CD4-positive, alpha-beta memory T cell (primary cell): ENCODE results near the gene OLAH. TPM values are rescaled to one million over a fixed set of nuclear protein-coding genes. Genes with fewer than 3 reads are reported as not detected.

Experiments
- CTCF ChIA-PET: fragments of 350-600 bp; sonication (Branson Sonifier 250); formaldehyde crosslinking; loops from one replicate; lab custom pipeline; 2021; ENCODE audit warnings: inconsistent platforms; ENCODE audit not compliant: partially characterized antibody; lab: Charles Lee
- POLR2A ChIA-PET: fragments of 350-600 bp; sonication (Branson Sonifier 250); formaldehyde crosslinking; loops from one replicate; lab custom pipeline; 2021; ENCODE audit not compliant: partially characterized antibody; lab: Charles Lee
- DNase-seq, 5 donors: peaks; one replicate each; pipeline versions ENCODE4 v3.0.0 to v3.0.0-alpha.2; 2020 to 2022; ENCODE audit warnings: mixed read lengths in 1 of 5
- H3K27ac ChIP-seq: one replicate; pipeline ENCODE4 v1.7.0; 2013; ENCODE audit warnings: low read depth, low read length
- H3K27me3 ChIP-seq: 2 replicates; pipeline ENCODE4 v1.7.0; 2013; ENCODE audit warnings: mild to moderate bottlenecking, low read length, moderate library complexity; ENCODE audit not compliant: insufficient read depth
- H3K36me3 ChIP-seq: 2 replicates; pipeline ENCODE4 v1.7.0; 2013; ENCODE audit warnings: mild to moderate bottlenecking, low read length, moderate library complexity; ENCODE audit not compliant: insufficient read depth
- H3K4me1 ChIP-seq: 2 replicates; pipeline ENCODE4 v1.7.0; 2013; ENCODE audit warnings: mild to moderate bottlenecking, low read length, moderate library complexity; ENCODE audit not compliant: insufficient read depth
- H3K4me3 ChIP-seq, 2 donors: one replicate each; pipeline ENCODE4 v1.7.0; 2013; ENCODE audit warnings: low read length in 2 of 2, mild to moderate bottlenecking in 1 of 2
- H3K9me3 ChIP-seq, 2 donors: one replicate each; pipeline ENCODE4 v1.7.0; 2013; ENCODE audit warnings: low read length in 2 of 2, control low read depth in 1 of 2; ENCODE audit not compliant: control insufficient read depth in 1 of 2
- H3K27ac Mint-ChIP-seq, 7 donors: one replicate each; pipeline ENCODE4 v1.8.0; 2020 to 2021; ENCODE audit warnings: mixed read lengths in 7 of 7, mild to moderate bottlenecking in 6 of 7, inconsistent platforms in 3 of 7, moderate library complexity in 3 of 7
- H3K27me3 Mint-ChIP-seq, 2 donors: one replicate each; pipeline ENCODE4 v1.8.0; 2020 to 2021; ENCODE audit warnings: mixed read lengths in 2 of 2
- H3K36me3 Mint-ChIP-seq, 2 donors: one replicate each; pipeline ENCODE4 v1.8.0; 2020 to 2021; ENCODE audit warnings: mixed read lengths in 2 of 2, inconsistent platforms in 1 of 2, mild to moderate bottlenecking in 1 of 2
- H3K4me1 Mint-ChIP-seq, 4 donors: one replicate each; pipeline ENCODE4 v1.8.0; 2020 to 2021; ENCODE audit warnings: mixed read lengths in 4 of 4, mild to moderate bottlenecking in 1 of 4
- H3K4me3 Mint-ChIP-seq, 8 donors: one replicate each; pipeline ENCODE4 v1.8.0; 2020 to 2021; ENCODE audit warnings: mixed read lengths in 8 of 8, mild to moderate bottlenecking in 7 of 8, moderate library complexity in 6 of 8, inconsistent platforms in 3 of 8
- H3K9me3 Mint-ChIP-seq, 8 donors: one replicate each; pipeline ENCODE4 v1.8.0; 2020 to 2021; ENCODE audit warnings: mixed read lengths in 8 of 8, mild to moderate bottlenecking in 5 of 8, inconsistent platforms in 3 of 8, moderate library complexity in 1 of 8
- intact Hi-C: fragments of 100-400 bp; cut with micrococcal nuclease; formaldehyde crosslinking; loops from one replicate; pipeline ENCODE4 v1.15.1; 2023
- polyA plus RNA-seq, 2 donors: library from polyadenylated mRNA; unstranded; fragments of 300-500 nt; fragmentation: Illumina TruSeq; gene quantifications; one replicate each; pipeline ENCODE4 v1.2.3, GENCODE V29; 2021
- total RNA-seq, 2 experiments: library from RNA; stranded (reverse); gene quantifications; one replicate each; pipeline ENCODE4 v1.2.3, GENCODE V29; 2021

The OLAH gene
- total and polyA plus RNA-seq, 4 experiments from 2014 or later, result 0.20 to 1.4 TPM; not detected in 2

DNA sequence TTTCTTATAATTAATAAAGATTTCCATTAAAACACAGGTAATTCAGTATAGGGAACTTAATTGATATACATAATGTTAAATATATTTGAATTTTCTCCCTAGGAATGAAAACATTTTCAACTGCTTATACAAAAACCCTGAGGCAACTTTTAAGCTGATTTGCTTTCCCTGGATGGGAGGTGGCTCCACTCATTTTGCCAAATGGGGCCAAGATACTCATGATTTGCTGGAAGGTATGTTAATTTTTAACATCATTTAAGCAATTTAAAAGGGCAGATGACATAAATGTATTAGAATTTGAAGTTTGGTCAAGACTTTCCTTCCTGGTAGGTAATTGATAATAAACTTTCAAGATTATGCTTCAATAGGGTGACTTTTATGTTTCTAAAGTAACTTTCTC is 5.8 kb downstream of the OLAH start:
- Histone ChIP-seq H3K36me3 (no peaks in the 10 kb centered on the region), H3K9me3 (no peaks in the 10 kb centered on the region), H3K27me3 (no peaks in the 10 kb centered on the region), H3K4me1 (no peaks in the 10 kb centered on the region), H3K4me3 (no peak overlapping the region), H3K27ac (no peak overlapping the region)
- Mint-ChIP-seq H3K27me3 (peaks cover 1 to 2% of the 10 kb centered on the region in 2 donors), H3K36me3 (no peaks in the 10 kb centered on the region), H3K4me1 (no peaks in the 10 kb centered on the region), H3K9me3 (peaks cover 0 to 1% (median 0%) of the 10 kb centered on the region in 8 donors), H3K4me3 (no peak overlapping the region), H3K27ac (no peak overlapping the region)
- intact Hi-C loops, result no loop called here
- POLR2A ChIA-PET, result no interaction called here
- no peak for DNase-seq
- CTCF ChIA-PET, result no interaction called here

DNA sequence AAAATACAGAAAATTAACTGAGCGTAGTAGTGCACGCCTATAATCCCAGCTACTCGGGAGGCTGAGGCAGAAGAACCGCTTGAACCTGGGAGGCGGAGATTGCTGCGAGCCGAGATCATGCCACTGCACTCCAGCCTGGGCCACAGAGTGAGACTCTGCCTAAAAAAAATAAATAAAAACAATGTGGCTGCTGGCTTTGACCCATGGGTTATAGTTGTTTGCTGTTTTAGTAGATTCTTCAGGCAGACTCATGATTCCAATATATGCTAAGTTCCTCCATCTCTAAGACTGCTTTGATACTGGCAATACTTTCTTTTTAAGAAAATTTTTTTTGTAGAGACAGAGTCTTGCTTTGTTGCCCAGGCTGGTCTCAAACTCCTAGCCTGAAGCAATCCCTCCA is 8.4 kb downstream of the OLAH start:
- no peaks in the 10 kb centered on the region for H3K9me3 ChIP-seq
- no peak for DNase-seq
- no peaks in the 10 kb centered on the region for H3K4me1 ChIP-seq
- Mint-ChIP-seq H3K9me3 (peaks cover 0 to 3% (median 0%) of the 10 kb centered on the region in 8 donors), H3K4me3 (no peak overlapping the region), H3K36me3 (no peaks in the 10 kb centered on the region), H3K27me3 (peaks cover 1 to 4% of the 10 kb centered on the region in 2 donors), H3K27ac (no peak overlapping the region), H3K4me1 (no peaks in the 10 kb centered on the region)
- intact Hi-C loops, result no loop called here
- POLR2A ChIA-PET, result no interaction called here
- H3K27me3 ChIP-seq, result no peaks in the 10 kb centered on the region
- CTCF ChIA-PET, result interaction anchor here (0.6 kb wide), 1 partner anchor 1017 kb away, joined by 3 read pairs; no protein-coding TSS in a partner anchor
- no peaks in the 10 kb centered on the region for H3K36me3 ChIP-seq
- no peak overlapping the region for H3K4me3 ChIP-seq
- no peak overlapping the region for H3K27ac ChIP-seq

DNA sequence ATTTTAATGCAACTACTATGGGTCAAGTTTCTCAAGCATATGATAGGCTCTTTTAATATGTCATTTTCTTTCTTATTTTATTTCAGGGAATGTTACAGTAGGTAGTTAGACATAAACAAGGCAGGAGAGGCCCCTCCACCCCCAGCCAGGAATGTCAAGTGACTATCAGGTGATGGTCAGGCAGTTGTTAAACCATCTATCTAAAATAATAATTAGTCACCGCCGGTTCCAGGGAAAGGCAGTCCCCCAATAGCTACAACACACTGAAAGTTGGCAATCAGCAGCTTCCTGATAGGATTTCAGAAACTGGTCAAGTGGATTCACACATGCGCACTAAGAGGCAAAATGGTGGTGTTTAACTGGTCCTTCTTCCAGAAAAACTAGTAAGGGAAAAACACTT is 9.3 kb downstream of the OLAH start:
- Mint-ChIP-seq H3K9me3 (peaks cover 0 to 3% (median 0%) of the 10 kb centered on the region in 8 donors), H3K36me3 (no peaks in the 10 kb centered on the region), H3K27me3 (peaks cover 1 to 5% of the 10 kb centered on the region in 2 donors), H3K27ac (peak overlapping the region in 1 of 7 donors; percentile 42), H3K4me1 (no peaks in the 10 kb centered on the region), H3K4me3 (no peak overlapping the region)
- POLR2A ChIA-PET, result no interaction called here
- CTCF ChIA-PET, result no interaction called here
- Histone ChIP-seq H3K4me3 (no peak overlapping the region), H3K27ac (no peak overlapping the region), H3K4me1 (no peaks in the 10 kb centered on the region), H3K9me3 (no peaks in the 10 kb centered on the region), H3K27me3 (no peaks in the 10 kb centered on the region), H3K36me3 (no peaks in the 10 kb centered on the region)
- no peak for DNase-seq
- intact Hi-C loops, result no loop called here

DNA sequence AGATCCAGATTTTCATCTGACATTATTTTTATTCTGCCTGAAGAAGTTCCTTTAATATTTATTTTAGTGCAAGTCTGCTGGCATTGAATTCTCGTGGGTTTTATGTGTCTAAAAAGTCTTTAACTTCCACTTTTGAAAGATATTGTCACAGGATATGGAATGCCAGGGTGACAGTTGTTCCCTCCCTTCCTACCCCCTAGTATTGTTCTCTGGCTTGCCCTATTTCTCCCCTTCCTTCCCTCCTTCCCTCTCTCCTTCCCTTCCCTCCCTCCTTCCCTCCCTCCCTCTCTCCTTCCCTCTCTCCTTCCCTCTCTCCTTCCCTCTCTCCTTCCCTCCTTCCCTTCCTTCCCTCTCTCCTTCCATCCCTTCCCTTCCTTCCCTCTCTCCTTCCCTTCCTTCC is 14.9 kb downstream of the OLAH start:
- no peak overlapping the region for H3K4me3 Mint-ChIP-seq
- no peaks in the 10 kb centered on the region for H3K4me1 ChIP-seq
- peaks cover 8 to 11% of the 10 kb centered on the region in 2 donors for H3K27me3 Mint-ChIP-seq
- POLR2A ChIA-PET, result no interaction called here
- no peak overlapping the region for H3K27ac ChIP-seq
- H3K9me3 ChIP-seq, result no peaks in the 10 kb centered on the region
- H3K36me3 ChIP-seq, result no peaks in the 10 kb centered on the region
- peaks cover 6 to 22% (median 20%) of the 10 kb centered on the region in 8 donors for H3K9me3 Mint-ChIP-seq
- CTCF ChIA-PET, result no interaction called here
- no peak for DNase-seq
- H3K4me3 ChIP-seq, result no peak overlapping the region
- intact Hi-C loops, result no loop called here
- H3K27me3 ChIP-seq, result peaks cover 6% of the 10 kb centered on the region
- H3K27ac Mint-ChIP-seq, result no peak overlapping the region
- no peaks in the 10 kb centered on the region for H3K4me1 Mint-ChIP-seq
- H3K36me3 Mint-ChIP-seq, result peaks cover 9 to 14% of the 10 kb centered on the region in 2 donors

DNA sequence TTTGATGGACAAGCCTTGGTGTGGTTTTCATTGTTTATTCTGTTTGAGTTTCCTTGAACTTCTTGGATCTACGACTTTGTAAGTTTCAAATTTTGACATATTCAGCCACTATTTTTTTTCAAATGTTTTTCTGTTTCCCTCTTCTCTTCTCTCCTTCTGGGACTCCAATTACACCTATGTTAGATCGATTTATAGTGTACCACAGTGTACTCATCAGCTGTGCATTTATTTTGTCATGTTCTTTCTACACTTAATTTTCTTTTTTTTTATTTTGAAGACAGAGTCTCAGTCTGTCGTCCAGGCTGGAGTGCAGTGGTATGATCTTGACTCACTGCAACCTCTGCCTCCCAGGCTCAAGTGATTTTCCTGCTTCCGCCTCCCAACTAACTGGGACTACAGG is 16.2 kb downstream of the OLAH start:
- Histone ChIP-seq H3K36me3 (no peaks in the 10 kb centered on the region), H3K27ac (no peak overlapping the region), H3K4me3 (no peak overlapping the region), H3K9me3 (no peaks in the 10 kb centered on the region), H3K27me3 (peaks cover 6% of the 10 kb centered on the region), H3K4me1 (no peaks in the 10 kb centered on the region)
- Mint-ChIP-seq H3K36me3 (peaks cover 9 to 14% of the 10 kb centered on the region in 2 donors), H3K4me1 (no peaks in the 10 kb centered on the region), H3K27ac (no peak overlapping the region), H3K27me3 (peaks cover 8 to 16% of the 10 kb centered on the region in 2 donors), H3K9me3 (peaks cover 3 to 22% (median 20%) of the 10 kb centered on the region in 8 donors), H3K4me3 (no peak overlapping the region)
- ChIA-PET POLR2A (no interaction called here), CTCF (no interaction called here)
- DNase-seq, result no peak
- intact Hi-C loops, result no loop called here

DNA sequence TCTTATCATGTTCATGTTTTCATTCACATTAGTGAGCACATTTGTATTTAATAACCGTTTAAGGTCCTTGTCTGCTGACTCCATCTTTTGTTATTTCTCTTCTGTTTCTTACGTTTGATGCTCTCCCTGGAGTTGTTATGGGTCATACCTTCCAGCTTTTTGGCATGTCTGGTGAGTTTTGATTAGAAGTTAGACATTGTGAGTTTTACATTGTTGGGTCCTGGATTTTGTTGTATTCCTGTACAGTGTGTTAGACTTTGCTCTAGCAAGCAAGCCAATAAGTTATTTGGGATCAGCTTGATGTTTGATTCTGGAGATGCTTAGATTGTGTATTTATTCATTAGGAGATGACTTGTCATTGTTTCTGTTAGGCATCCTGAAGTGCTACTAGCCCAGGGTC is 16.9 kb downstream of the OLAH start:
- Histone ChIP-seq H3K27me3 (peaks cover 6% of the 10 kb centered on the region), H3K27ac (no peak overlapping the region), H3K4me1 (no peaks in the 10 kb centered on the region), H3K9me3 (no peaks in the 10 kb centered on the region), H3K4me3 (no peak overlapping the region), H3K36me3 (no peaks in the 10 kb centered on the region)
- Mint-ChIP-seq H3K27ac (no peak overlapping the region), H3K36me3 (peaks cover 9 to 14% of the 10 kb centered on the region in 2 donors), H3K27me3 (peaks cover 12 to 20% of the 10 kb centered on the region in 2 donors), H3K4me3 (no peak overlapping the region), H3K9me3 (peaks cover 3 to 28% (median 21%) of the 10 kb centered on the region in 8 donors), H3K4me1 (no peaks in the 10 kb centered on the region)
- POLR2A ChIA-PET, result no interaction called here
- CTCF ChIA-PET, result no interaction called here
- DNase-seq, result no peak
- intact Hi-C loops, result no loop called here

DNA sequence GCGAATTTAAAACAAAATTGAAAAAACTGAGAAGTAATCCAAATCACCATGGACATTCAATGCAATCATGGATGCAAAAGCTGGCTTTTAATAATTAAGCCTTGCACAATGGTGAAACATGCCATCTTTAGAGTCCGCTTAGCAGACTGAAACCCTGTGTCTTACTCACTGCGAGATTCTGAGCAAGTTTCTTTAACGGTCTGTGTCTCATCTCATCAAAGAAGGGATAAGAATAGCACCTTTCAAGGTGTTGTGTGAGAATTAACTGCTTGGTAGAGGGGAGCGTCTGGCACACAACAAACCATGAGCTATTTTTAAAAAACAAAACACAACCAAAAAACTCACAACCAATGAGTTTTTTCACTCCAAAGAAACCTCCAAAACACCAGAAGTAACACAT is 23.4 kb downstream of the OLAH start:
- intact Hi-C loops, result no loop called here
- Histone ChIP-seq H3K4me1 (no peaks in the 10 kb centered on the region), H3K27me3 (no peaks in the 10 kb centered on the region), H3K9me3 (no peaks in the 10 kb centered on the region), H3K36me3 (no peaks in the 10 kb centered on the region), H3K27ac (no peak overlapping the region), H3K4me3 (no peak overlapping the region)
- no peaks in the 10 kb centered on the region for H3K36me3 Mint-ChIP-seq
- POLR2A ChIA-PET, result no interaction called here
- H3K27me3 Mint-ChIP-seq, result peaks cover 4 to 15% of the 10 kb centered on the region in 2 donors
- DNase-seq, result no peak
- peaks cover 0 to 10% (median 0%) of the 10 kb centered on the region in 8 donors for H3K9me3 Mint-ChIP-seq
- H3K27ac Mint-ChIP-seq, result no peak overlapping the region
- H3K4me1 Mint-ChIP-seq, result no peaks in the 10 kb centered on the region
- H3K4me3 Mint-ChIP-seq, result no peak overlapping the region
- CTCF ChIA-PET, result no interaction called here

DNA sequence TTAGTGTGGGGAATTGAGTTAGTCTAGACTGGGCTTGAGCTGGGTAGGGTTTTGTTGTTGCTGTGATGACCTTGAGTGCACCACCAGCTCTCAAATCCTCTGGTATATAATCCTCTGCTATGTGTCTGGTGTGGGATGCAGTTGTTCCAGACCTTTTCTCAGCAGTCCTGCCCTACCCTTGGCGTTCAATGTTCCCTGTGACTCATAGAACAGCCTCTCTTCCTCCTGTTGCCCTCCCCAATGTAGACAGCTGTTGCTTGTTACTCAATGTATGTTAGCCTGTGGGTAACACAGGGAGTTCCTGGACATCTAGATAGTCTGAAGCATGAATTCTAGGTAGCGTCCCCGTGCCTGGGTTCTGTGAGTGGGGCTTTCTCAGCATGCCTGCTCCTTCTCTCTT is 25.1 kb downstream of the OLAH start:
- H3K9me3 ChIP-seq, result no peaks in the 10 kb centered on the region
- no peak overlapping the region for H3K4me3 ChIP-seq
- no peaks in the 10 kb centered on the region for H3K27me3 ChIP-seq
- Mint-ChIP-seq H3K4me3 (no peak overlapping the region), H3K36me3 (no peaks in the 10 kb centered on the region), H3K9me3 (peaks cover 0 to 10% (median 0%) of the 10 kb centered on the region in 8 donors), H3K27me3 (peaks cover 6 to 18% of the 10 kb centered on the region in 2 donors), H3K27ac (no peak overlapping the region), H3K4me1 (no peaks in the 10 kb centered on the region)
- no peak for DNase-seq
- no peak overlapping the region for H3K27ac ChIP-seq
- ChIA-PET CTCF (no interaction called here), POLR2A (no interaction called here)
- no peaks in the 10 kb centered on the region for H3K36me3 ChIP-seq
- no peaks in the 10 kb centered on the region for H3K4me1 ChIP-seq
- intact Hi-C loops, result no loop called here
